OCI-LY7 (cell line): ENCODE data around the gene RAB40C.

Source experiments
- CTCF ChIP-seq: fragments of 200-600 bp; sonication (generic); conservative IDR thresholded peaks from 2 replicates; pipeline ENCODE4 v1.5.1; 2014; ENCODE audit warnings: mild to moderate bottlenecking, antibody characterized with exemption, low read length, moderate library complexity, mixed read lengths
- EZH2phosphoT487 ChIP-seq: fragments of 200-600 bp; sonication (generic); IDR thresholded peaks from 2 replicates; pipeline ENCODE4 v1.6.1; 2018; ENCODE audit warnings: low read depth, borderline replicate concordance, mild to moderate bottlenecking, mixed run types, antibody characterized with exemption, low read length, moderate library complexity, mixed read lengths

GRCh38 chr16:600781-601180, 10.9 kb downstream of the RAB40C start:
- TF ChIP-seq CTCF (peak; percentile 71), EZH2phosphoT487 (no peak)
